Measurements from ENCODE around the gene PRR7. TPM values are rescaled to one million over a fixed set of nuclear protein-coding genes. Genes with fewer than 3 reads are reported as not detected.
A peak's percentile ranks its signal among the peaks of the same experiment; 100 is the strongest.
"Not testable (repeated sequence)": the region's sequence is repeated elsewhere in the genome, so short reads cannot be mapped to it uniquely, and the experiment has no call there.

The PRR7 gene
- total RNA-seq, 1 donor from 2014 or later, result 5.8 TPM

DNA sequence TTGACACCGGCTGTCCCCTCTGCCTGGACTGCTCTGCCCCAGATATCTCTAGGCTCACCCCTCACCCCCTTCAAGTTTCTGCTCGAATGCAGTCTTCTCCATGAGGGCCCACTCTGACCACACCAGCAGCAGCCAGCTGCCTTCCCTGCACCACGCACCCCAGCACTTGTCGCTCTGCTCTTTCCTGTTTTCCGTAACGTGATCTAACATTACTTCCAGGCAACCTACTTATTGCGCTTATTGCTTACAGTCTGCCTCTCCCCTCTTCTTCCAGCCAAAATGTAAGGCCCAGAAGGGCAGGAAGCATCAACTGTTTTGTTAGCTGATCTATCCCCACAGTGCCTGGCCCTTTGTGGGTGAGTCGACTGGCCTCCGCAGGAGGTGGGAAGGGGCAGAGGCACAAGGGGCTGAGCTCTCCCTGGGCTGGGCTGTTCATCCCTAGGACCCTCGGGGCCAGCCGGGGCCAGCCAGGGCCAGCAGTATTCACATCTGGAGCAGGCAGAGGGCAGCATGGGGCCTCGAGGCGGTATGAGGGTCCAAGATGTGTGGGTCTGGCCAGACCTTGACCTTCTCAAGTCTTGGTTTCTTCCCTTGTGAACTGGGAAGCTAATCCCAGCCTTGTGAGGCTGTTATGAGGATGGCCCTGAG is 38.4 kb downstream of the PRR7 start:
- DNase-seq (ENCODE audit: low read depth), result no peak
- TF ChIP-seq, protein P1, sequence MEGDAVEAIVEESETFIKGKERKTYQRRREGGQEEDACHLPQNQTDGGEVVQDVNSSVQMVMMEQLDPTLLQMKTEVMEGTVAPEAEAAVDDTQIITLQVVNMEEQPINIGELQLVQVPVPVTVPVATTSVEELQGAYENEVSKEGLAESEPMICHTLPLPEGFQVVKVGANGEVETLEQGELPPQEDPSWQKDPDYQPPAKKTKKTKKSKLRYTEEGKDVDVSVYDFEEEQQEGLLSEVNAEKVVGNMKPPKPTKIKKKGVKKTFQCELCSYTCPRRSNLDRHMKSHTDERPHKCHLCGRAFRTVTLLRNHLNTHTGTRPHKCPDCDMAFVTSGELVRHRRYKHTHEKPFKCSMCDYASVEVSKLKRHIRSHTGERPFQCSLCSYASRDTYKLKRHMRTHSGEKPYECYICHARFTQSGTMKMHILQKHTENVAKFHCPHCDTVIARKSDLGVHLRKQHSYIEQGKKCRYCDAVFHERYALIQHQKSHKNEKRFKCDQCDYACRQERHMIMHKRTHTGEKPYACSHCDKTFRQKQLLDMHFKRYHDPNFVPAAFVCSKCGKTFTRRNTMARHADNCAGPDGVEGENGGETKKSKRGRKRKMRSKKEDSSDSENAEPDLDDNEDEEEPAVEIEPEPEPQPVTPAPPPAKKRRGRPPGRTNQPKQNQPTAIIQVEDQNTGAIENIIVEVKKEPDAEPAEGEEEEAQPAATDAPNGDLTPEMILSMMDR (IDR thresholded peaks at IDR 0.05; ENCODE audit: insufficient read depth, low read length, poor library complexity, severe bottlenecking), result no peak
- Histone ChIP-seq H3K36me3 (ENCODE audit: control insufficient read depth, insufficient read depth, low read length) (peaks cover 16% of the 10 kb centered on the region), H3K4me3 (ENCODE audit: low read depth, low read length) (no peak overlapping the region), H3K27me3 (ENCODE audit: control insufficient read depth, insufficient read depth, low read length) (no peaks in the 10 kb centered on the region)

DNA sequence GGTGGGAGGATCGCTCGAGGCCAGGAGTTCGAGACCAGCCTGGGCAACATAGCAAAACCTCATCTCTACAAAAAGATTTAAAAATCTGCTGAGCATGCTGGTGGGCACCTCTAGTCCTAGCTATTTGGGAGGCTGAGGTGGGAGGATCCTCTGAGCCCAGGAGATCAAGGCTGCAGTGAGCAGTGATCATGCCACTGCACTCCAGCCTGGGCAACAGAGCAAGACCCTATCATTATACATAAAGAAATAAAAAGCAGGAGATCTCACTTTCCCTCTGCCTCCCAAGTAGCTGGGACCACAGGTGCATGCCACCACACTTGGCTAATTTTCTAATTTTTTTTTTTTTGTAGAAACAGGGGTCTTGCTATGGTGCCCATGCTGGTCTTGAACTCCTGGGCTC is 39.1 kb downstream of the PRR7 start:
- H3K4me3 ChIP-seq (ENCODE audit: low read depth, low read length); H3K27me3 ChIP-seq (ENCODE audit: control insufficient read depth, insufficient read depth, low read length); DNase-seq (ENCODE audit: low read depth): not testable (repeated sequence)
- H3K36me3 ChIP-seq (ENCODE audit: control insufficient read depth, insufficient read depth, low read length), result peaks cover 17% of the 10 kb centered on the region

DNA sequence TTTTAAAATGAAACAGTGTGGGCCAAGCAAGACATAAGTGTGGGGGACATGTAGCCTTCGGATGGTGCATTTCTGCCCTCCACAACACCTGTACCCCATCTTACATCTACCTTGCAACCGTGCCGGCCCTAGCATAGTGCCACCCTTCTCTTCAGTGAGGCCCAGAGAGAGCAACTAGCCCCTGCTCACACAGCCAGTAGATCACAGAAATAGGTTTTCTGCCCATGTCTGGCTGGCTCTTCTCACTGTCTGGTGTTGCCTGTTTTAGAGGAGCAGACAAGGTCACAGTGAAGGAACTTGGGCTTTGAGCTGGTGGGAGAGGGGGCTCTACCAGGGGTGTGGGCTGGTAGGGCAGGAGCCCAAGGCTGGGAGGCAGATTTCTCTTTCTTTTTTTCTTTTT is 39.6 kb downstream of the PRR7 start:
- no peak for DNase-seq (ENCODE audit: low read depth)
- Histone ChIP-seq H3K36me3 (ENCODE audit: control insufficient read depth, insufficient read depth, low read length) (peaks cover 18% of the 10 kb centered on the region), H3K4me3 (ENCODE audit: low read depth, low read length) (no peak overlapping the region), H3K27me3 (ENCODE audit: control insufficient read depth, insufficient read depth, low read length) (no peaks in the 10 kb centered on the region)
- TF ChIP-seq, protein P1 (IDR thresholded peaks at IDR 0.05; ENCODE audit: insufficient read depth, low read length, poor library complexity, severe bottlenecking), result no peak

DNA sequence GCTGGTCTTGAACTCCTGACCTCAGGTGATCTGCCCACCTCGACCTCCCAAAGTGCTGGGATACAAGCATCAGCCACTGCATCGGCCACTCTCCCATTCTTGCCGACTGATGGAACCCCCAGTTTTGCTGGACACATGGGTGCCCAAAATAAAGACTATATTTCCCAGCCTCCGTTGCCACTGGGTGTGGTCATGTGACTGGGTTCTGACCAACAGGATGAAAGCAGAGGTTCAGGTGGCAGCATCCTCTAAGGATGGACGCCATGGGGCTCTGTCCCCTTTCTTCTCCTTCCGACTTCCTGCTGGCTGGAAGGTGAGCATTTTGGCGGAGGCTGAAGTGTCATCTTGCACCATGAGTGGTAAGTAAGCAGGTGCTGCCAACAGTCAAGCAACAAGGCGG is 40.5 kb downstream of the PRR7 start:
- H3K36me3 ChIP-seq (ENCODE audit: control insufficient read depth, insufficient read depth, low read length), result peaks cover 19% of the 10 kb centered on the region
- no peak overlapping the region for H3K4me3 ChIP-seq (ENCODE audit: low read depth, low read length)
- no peak for DNase-seq (ENCODE audit: low read depth)
- TF ChIP-seq, protein P1 (IDR thresholded peaks at IDR 0.05; ENCODE audit: insufficient read depth, low read length, poor library complexity, severe bottlenecking), result no peak
- no peaks in the 10 kb centered on the region for H3K27me3 ChIP-seq (ENCODE audit: control insufficient read depth, insufficient read depth, low read length)

DNA sequence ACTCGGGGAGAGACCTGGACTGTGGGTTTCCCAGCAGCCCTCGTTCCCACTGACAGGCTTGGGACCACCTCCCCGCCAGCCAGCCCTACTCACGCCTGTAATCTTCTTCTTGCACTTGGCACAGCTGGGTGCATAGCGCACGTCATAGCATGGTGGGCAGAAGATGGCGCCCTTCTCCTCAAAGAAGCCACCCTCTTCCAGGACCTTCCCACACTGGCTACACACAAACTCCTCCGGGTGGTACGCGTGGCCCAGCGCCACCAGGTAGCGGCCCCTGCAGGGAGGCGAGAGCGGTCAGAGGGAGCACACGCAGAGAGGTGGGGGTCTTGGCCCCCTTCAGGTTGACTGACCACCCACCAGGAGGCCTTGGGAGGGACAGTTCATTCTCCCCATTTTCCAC is 41.4 kb downstream of the PRR7 start:
- H3K36me3 ChIP-seq (ENCODE audit: control insufficient read depth, insufficient read depth, low read length), result peaks cover 19% of the 10 kb centered on the region
- no peak for DNase-seq (ENCODE audit: low read depth)
- no peaks in the 10 kb centered on the region for H3K27me3 ChIP-seq (ENCODE audit: control insufficient read depth, insufficient read depth, low read length)
- H3K4me3 ChIP-seq (ENCODE audit: low read depth, low read length), result no peak overlapping the region
- TF ChIP-seq, protein P1 (IDR thresholded peaks at IDR 0.05; ENCODE audit: insufficient read depth, low read length, poor library complexity, severe bottlenecking), result no peak

DNA sequence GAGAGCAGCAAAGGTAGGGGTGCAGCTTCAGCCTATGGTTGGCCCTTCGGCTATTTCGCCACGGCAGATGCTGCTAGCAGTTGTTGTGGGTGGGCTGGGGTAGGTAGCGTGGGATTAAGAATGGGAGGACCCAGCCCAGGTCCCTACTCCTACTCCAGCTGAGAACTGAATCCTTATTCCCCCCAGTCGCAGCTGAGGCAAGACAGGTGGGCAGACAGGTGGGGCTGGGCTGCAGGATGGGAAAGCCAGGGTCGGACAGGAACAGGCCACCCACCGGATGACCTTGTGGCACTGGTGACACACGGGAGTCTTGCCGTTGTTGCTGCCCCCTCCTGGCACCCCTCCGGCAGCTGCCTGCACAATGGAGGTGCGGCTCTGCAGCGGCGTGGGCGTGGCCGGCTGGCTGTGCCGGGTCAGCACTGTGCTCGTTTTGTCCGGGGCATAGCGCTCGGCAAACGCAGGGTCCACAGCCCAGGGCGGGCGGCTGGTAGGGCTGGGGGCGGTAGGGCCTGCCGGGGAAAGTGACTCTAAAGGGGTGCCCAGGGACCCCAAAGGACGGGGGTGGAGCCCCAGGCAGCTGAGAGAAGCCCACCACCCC is 42.6 kb downstream of the PRR7 start:
- no peak for DNase-seq (ENCODE audit: low read depth)
- peaks cover 17% of the 10 kb centered on the region for H3K36me3 ChIP-seq (ENCODE audit: control insufficient read depth, insufficient read depth, low read length)
- no peaks in the 10 kb centered on the region for H3K27me3 ChIP-seq (ENCODE audit: control insufficient read depth, insufficient read depth, low read length)
- no peak overlapping the region for H3K4me3 ChIP-seq (ENCODE audit: low read depth, low read length)
- TF ChIP-seq, protein P1 (IDR thresholded peaks at IDR 0.05; ENCODE audit: insufficient read depth, low read length, poor library complexity, severe bottlenecking), result peak; percentile 10
